ENCODE results near the gene ASB5.

ASB5 gene

GRCh38 chr4:176277162-176277904, 8.3 kb upstream of the ASB5 start:
- no peak for DNase-seq (ENCODE audit: low read depth)

DNA sequence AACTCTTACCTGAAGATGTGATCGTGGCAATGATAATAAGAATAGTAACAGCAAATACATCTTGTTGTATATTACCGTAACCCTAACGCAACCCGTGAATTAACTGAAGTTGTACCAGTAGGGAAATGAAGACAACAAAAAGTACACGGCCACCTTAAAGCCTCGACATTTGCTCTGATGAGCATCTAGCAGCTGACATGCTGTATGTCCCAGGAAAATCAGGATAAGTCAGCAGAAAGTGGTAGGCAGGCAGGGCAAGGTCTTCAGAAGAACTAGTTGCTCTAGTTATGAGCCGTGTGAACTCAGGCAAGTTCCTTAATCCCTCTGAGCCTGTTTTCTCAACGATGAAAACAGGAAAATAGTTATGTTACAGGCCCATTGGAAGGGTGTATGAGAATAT, 7.7 kb upstream of the ASB5 start:
- no peak for DNase-seq (ENCODE audit: low read depth)

- DNase-seq (ENCODE audit: low read depth), result no peak
Observed at GRCh38 chr4:176274441-176274840, 5.4 kb upstream of the ASB5 start.

DNA sequence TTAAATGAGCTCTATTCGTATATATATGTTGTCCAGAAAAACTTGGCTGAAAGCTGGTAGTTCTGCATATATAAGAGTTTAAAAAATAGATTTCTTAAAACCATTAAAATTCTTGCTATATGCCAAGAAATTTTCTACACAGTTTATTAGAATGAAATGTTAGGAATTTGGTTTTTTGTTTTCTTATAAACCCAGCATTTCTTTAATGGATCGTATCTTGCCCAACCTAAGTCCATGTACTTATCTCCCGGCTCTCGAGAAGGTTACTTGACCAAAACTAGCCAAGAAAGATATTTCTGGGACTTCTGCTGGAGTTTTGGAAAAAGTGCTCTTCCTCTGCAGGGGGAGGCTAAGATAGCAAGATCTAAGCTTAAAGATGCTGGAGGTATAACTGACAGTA, 4.7 kb upstream of the ASB5 start:
- no peak for DNase-seq (ENCODE audit: low read depth)

DNA sequence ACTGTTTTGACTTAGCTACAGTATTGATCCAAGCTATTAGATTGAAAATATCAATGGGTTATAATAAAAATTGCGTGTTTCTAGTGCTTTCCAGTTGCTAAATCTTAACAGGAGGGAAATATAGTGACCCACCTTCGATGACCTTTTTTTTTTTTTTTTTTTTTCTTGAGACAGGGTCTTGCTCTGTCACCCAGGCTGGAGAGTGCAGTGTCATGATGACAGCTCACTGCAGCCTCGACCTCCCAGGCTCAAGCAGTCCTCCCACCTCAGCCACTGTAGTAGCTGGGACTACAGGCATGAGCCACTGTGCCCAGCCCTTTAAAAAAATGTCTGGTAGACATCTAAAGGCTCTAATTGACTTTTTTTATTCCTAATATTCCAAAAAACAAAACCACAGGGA, 3.8 kb upstream of the ASB5 start:
- DNase-seq (ENCODE audit: low read depth), result no peak

DNA sequence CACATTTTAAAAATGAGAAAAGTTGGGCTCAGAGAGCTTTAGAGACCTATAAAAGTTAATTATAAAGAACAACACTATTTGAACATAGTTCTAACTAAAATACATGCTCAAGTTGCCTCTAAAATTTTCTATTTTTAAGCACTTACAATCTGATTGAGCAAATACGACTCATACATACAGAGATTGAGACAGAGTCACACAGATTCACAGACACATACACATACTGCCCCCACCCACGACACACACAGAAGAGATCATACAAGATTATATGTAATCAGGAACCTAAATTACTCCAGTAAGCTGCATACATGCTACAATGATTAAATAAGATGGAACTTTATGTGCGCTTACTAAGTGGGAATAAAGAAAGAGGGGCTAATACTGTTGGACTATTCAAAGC, 2.7 kb upstream of the ASB5 start:
- DNase-seq (ENCODE audit: low read depth), result no peak

GRCh38 chr4:176270669-176271068, 1.6 kb upstream of the ASB5 start:
- DNase-seq (ENCODE audit: low read depth), result no peak

DNA sequence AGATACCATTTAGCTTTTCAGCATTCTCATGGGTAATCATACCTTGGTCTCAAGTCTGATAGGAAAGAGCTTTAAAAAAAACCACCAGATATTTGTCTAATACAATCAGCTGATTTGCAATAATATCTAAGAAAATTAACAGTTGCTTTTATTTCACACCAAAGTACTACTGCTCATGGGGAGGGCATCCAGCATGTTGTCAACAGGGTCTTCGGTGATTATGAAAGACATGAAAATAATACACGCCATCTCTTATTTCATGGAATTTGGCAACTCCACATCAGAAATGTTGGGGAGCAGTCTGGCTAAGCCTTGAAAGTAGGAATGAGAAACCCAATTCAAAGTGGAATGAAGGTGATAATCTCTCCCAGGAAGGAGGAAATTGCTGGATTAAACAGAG, 3.0 kb downstream of the ASB5 start:
- no peak for DNase-seq (ENCODE audit: low read depth)

GRCh38 chr4:176262243-176262642, 6.8 kb downstream of the ASB5 start:
- DNase-seq (ENCODE audit: low read depth), result no peak

GRCh38 chr4:176261481-176261880, 7.5 kb downstream of the ASB5 start:
- no peak for DNase-seq (ENCODE audit: low read depth)

- DNase-seq (ENCODE audit: low read depth), result no peak
Observed at GRCh38 chr4:176261018-176261417, 8.0 kb downstream of the ASB5 start.

GRCh38 chr4:176259330-176260090, 9.5 kb downstream of the ASB5 start:
- DNase-seq (ENCODE audit: low read depth), result no peak

DNA sequence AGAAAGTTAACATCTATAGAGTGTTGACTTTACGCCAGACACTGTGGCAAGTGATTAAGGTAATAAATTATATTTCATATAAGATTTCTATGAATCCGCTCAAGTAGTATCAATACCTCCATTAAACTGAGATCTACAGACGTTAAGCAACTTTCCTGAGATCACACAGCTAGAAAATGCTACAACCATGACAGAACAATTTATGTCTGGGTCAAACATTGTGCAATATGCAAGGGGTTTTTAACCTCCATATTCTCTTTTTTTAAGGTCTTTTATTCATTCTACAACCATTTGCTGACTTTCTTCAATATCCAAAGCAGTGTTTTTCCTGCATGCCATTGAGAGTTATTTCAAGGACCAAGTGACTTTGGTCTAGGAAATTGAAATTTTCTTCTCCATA, 10.9 kb downstream of the ASB5 start:
- DNase-seq (ENCODE audit: low read depth), result no peak

GRCh38 chr4:176256921-176257320, 12.1 kb downstream of the ASB5 start:
- DNase-seq (ENCODE audit: low read depth), result no peak

GRCh38 chr4:176242764-176243347, 26.2 kb downstream of the ASB5 start:
- no peak for DNase-seq (ENCODE audit: low read depth)

GRCh38 chr4:176241703-176242102, 27.3 kb downstream of the ASB5 start:
- DNase-seq (ENCODE audit: low read depth), result no peak

GRCh38 chr4:176238826-176239225, 30.2 kb downstream of the ASB5 start:
- DNase-seq (ENCODE audit: low read depth), result no peak

DNA sequence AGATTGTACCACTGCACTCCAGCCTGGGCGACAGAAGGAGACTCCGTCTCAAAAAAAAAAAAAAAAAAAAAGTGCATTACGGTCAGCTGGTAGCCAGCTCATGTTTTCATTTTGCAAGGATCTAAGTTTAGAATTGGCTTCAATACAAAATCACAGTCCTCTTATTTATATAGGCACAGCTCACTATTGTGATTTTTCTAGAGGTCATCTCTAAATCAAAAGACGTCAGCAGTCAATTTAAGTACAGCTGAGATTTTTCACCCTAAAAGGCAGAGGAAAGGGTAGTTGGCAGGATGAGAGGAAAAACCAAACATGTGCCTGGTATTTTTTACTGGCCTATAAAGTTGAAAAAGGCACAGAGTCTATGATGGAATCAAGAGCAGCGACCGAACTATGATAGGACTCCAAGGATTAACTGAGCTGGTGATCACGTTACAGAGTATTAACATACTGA, 30.8 kb downstream of the ASB5 start:
- DNase-seq (ENCODE audit: low read depth), result no peak

GRCh38 chr4:176236946-176237345, 32.1 kb downstream of the ASB5 start:
- DNase-seq (ENCODE audit: low read depth), result no peak

DNA sequence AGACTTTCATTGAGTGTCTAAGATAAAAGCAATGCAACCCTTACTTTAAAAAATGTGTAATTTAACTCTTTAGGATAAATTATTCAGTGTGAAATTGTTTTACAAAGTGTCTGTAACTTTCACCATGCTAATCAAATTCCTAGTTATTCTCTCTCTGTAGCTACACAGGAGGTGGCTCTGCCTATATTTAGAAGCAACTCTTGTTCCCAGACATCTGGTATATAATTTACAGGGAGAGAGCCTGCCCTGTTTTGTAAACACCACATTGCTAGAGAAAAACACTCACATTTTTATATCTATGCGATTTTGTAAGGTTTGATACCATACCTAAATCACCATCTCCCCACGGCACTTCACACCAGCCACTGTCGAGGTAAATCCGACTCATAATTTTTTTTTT, 38.2 kb downstream of the ASB5 start:
- no peak for DNase-seq (ENCODE audit: low read depth)

- no peak for DNase-seq (ENCODE audit: low read depth)
Observed at GRCh38 chr4:176229645-176230044, 39.4 kb downstream of the ASB5 start.

GRCh38 chr4:176226736-176227135, 42.3 kb downstream of the ASB5 start:
- no peak for DNase-seq (ENCODE audit: low read depth)

GRCh38 chr4:176223561-176223960, 45.5 kb downstream of the ASB5 start:
- no peak for DNase-seq (ENCODE audit: low read depth)
